PC-9 (cell line): ENCODE measurements around the gene PER2. TPM values are rescaled to one million over a fixed set of nuclear protein-coding genes. Genes with fewer than 3 reads are reported as not detected.

Experiments used
- BruUV-seq: library from RNA; stranded (reverse); fragments of 400-500 nt; replicated peaks from 2 replicates; lab custom pipeline; 2021; lab: Mats Ljungman, UMichigan
- CTCF ChIA-PET: fragments of 300-600 bp; sonication (Branson Sonifier 250); formaldehyde crosslinking; loops from one replicate; lab custom pipeline; 2022; ENCODE audit warnings: antibody characterized with exemption; lab: Charles Lee
- POLR2A ChIA-PET: fragments of 300-600 bp; sonication (Branson Sonifier 250); formaldehyde crosslinking; loops from one replicate; lab custom pipeline; 2022; ENCODE audit warnings: antibody characterized with exemption; ENCODE audit not compliant: unreplicated experiment; lab: Charles Lee
- DNase-seq, 2 experiments: peaks; one replicate each; pipeline versions ENCODE4 v3.0.0 to v3.0.0-alpha.2; 2015 to 2022; ENCODE audit warnings: mixed read lengths in 1 of 2
- H2AFZ ChIP-seq: fragments of 200-600 bp; sonication (generic); 2 replicates; pipeline ENCODE4 v1.8.1; 2017; ENCODE audit warnings: antibody characterized with exemption
- H3F3A ChIP-seq: fragments of 200-600 bp; sonication (generic); 2 replicates; pipeline ENCODE4 v1.8.1; 2017; ENCODE audit warnings: antibody characterized with exemption, mild to moderate bottlenecking, low read depth; ENCODE audit not compliant: insufficient read depth
- H3K27ac ChIP-seq: fragments of 200-600 bp; sonication (generic); 2 replicates; pipeline ENCODE4 v1.6.1; 2016; ENCODE audit warnings: mixed run types
- H3K27me3 ChIP-seq: fragments of 200-600 bp; sonication (generic); 2 replicates; pipeline ENCODE4 v1.6.1; 2016; ENCODE audit warnings: low read depth, mixed run types; ENCODE audit not compliant: insufficient read depth
- H3K36me3 ChIP-seq: fragments of 200-600 bp; sonication (generic); 2 replicates; pipeline ENCODE4 v1.6.1; 2016; ENCODE audit warnings: low read depth, mixed run types
- H3K4me1 ChIP-seq: fragments of 200-600 bp; sonication (generic); replicated peaks from 2 replicates; pipeline ENCODE4 v1.6.1; 2016; ENCODE audit warnings: mixed run types; ENCODE audit not compliant: insufficient read depth
- H3K4me2 ChIP-seq: fragments of 200-600 bp; sonication (generic); 2 replicates; pipeline ENCODE4 v1.6.1; 2017; ENCODE audit warnings: mixed run types
- H3K4me3 ChIP-seq: fragments of 200-600 bp; sonication (generic); 2 replicates; pipeline ENCODE4 v1.6.1; 2016; ENCODE audit warnings: mixed run types
- H3K79me2 ChIP-seq: fragments of 200-600 bp; sonication (generic); 2 replicates; pipeline ENCODE4 v1.6.1; 2017; ENCODE audit warnings: low read depth, mixed run types
- H3K9me2 ChIP-seq: fragments of 200-600 bp; sonication (generic); 2 replicates; pipeline ENCODE4 v1.8.1; 2017; ENCODE audit warnings: mild to moderate bottlenecking; ENCODE audit not compliant: insufficient read depth
- H3K9me3 ChIP-seq: fragments of 200-600 bp; sonication (generic); 2 replicates; pipeline ENCODE4 v1.8.1; 2016; ENCODE audit warnings: low read depth; ENCODE audit not compliant: insufficient read depth
- H4K20me1 ChIP-seq: fragments of 200-600 bp; sonication (generic); 2 replicates; pipeline ENCODE4 v1.8.1; 2017; ENCODE audit not compliant: insufficient read depth
- CTCF ChIP-seq: fragments of 200-600 bp; sonication (generic); conservative IDR thresholded peaks from 2 replicates; pipeline ENCODE4 v1.6.1; 2017; ENCODE audit warnings: mixed run types, antibody characterized with exemption, mild to moderate bottlenecking, moderate library complexity
- EZH2 ChIP-seq: fragments of 200-600 bp; sonication (generic); IDR thresholded peaks from 2 replicates; pipeline ENCODE4 v1.8.0; 2017; ENCODE audit warnings: antibody characterized with exemption, low read depth
- intact Hi-C: fragments of 100-400 bp; cut with micrococcal nuclease; formaldehyde crosslinking; loops from one replicate; pipeline ENCODE4 v1.10.0; 2022; ENCODE audit not compliant: unreplicated experiment
- total RNA-seq: library from RNA; stranded (reverse); gene quantifications from 2 replicates; pipeline ENCODE4 v1.2.3, GENCODE V29; 2021

The PER2 gene
- total RNA-seq, 1 experiment from 2014 or later: 18.9 TPM

GRCh38 chr2:238269741-238270140 is 18.7 kb downstream of the PER2 start:
- Histone ChIP-seq H3K27me3 (no peaks in the 10 kb centered on the region), H3F3A (peaks cover 4% of the 10 kb centered on the region; the same call in 1 of the 2 replicates), H3K27ac (no peak overlapping the region), H3K4me2 (no peak overlapping the region), H3K4me3 (no peak overlapping the region), H4K20me1 (no peaks in the 10 kb centered on the region), H3K79me2 (no peaks in the 10 kb centered on the region), H3K9me2 (no peaks in the 10 kb centered on the region), H3K36me3 (0 out of 2 replicates have a peak, but pooled peaks cover 4% of the 10 kb centered on the region), H2AFZ (no peak overlapping the region), H3K4me1 (no peaks in the 10 kb centered on the region), H3K9me3 (no peaks in the 10 kb centered on the region)
- no TSS peak for BruUV-seq
- ChIA-PET CTCF (interaction anchor here (0.6 kb wide), 1 partner anchor 172 kb away, joined by 4 read pairs; no protein-coding TSS in a partner anchor), POLR2A (no interaction called here)
- no peak for DNase-seq
- TF ChIP-seq EZH2 (no peak), CTCF (no peak)
- intact Hi-C loops: no loop called here

- Histone ChIP-seq H3K27me3 (no peaks in the 10 kb centered on the region), H3K79me2 (no peaks in the 10 kb centered on the region), H3K4me1 (no peaks in the 10 kb centered on the region), H3K27ac (no peak overlapping the region), H4K20me1 (no peaks in the 10 kb centered on the region), H3K4me3 (no peak overlapping the region), H3K36me3 (0 out of 2 replicates have a peak, but pooled peaks cover 4% of the 10 kb centered on the region), H3F3A (peaks cover 11% of the 10 kb centered on the region; the same call in 1 of the 2 replicates), H3K4me2 (no peak overlapping the region), H3K9me3 (no peaks in the 10 kb centered on the region), H2AFZ (no peak overlapping the region), H3K9me2 (no peaks in the 10 kb centered on the region)
- DNase-seq: no peak
- TF ChIP-seq CTCF (no peak), EZH2 (no peak)
- ChIA-PET POLR2A (no interaction called here), CTCF (no interaction called here)
- BruUV-seq: no TSS peak
- intact Hi-C loops: no loop called here
Measured at GRCh38 chr2:238267884-238268680, 20.3 kb downstream of the PER2 start.

DNA sequence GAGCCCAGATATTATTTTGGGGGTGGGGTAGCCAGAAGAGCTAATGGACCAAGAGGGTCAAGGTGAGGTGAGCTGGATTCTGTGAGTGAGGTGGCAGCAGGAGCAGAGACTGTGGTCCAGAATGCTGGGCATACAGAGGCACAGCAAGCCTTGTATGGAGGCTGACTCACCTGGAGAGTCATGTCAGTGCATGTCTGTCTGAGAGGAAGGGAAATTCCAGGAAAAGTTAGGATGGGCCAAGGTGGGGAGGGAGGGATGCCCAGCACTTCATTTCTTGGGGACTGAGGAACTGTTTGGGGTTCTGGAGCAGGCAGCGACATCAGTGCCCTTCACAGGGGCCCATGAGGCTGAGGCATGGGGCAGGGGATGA is 21.1 kb downstream of the PER2 start:
- Histone ChIP-seq H3K4me3 (no peak overlapping the region), H3K4me2 (no peak overlapping the region), H3F3A (peaks cover 12% of the 10 kb centered on the region; the same call in 1 of the 2 replicates), H3K4me1 (no peaks in the 10 kb centered on the region), H4K20me1 (no peaks in the 10 kb centered on the region), H3K36me3 (0 out of 2 replicates have a peak, but pooled peaks cover 4% of the 10 kb centered on the region), H3K9me3 (no peaks in the 10 kb centered on the region), H3K9me2 (no peaks in the 10 kb centered on the region), H3K79me2 (no peaks in the 10 kb centered on the region), H2AFZ (no peak overlapping the region), H3K27me3 (no peaks in the 10 kb centered on the region), H3K27ac (no peak overlapping the region)
- CTCF ChIA-PET: interaction anchor here (0.6 to 0.7 kb wide), 3 partner anchors 152 to 731 kb away, joined by 3 to 19 read pairs (median 5); no protein-coding TSS in a partner anchor
- POLR2A ChIA-PET: no interaction called here
- TF ChIP-seq EZH2: no peak
- TF ChIP-seq CTCF: no peak
- DNase-seq: no peak
- intact Hi-C loops: no loop called here
- BruUV-seq: no TSS peak
